Dermis blood vessel endothelial cell (primary cell): ENCODE results near the gene PARD6B. TPM values are rescaled to one million over a fixed set of nuclear protein-coding genes. Genes with fewer than 3 reads are reported as not detected.
"Not testable (repeated sequence)": the region's sequence is repeated elsewhere in the genome, so short reads cannot be mapped to it uniquely, and the experiment has no call there.

Experiments used
- DNase-seq: peaks from one replicate; pipeline ENCODE4 v3.0.0; 2010
- total RNA-seq: library from RNA; depleted of rRNA; stranded (reverse); fragments of >200 nt; gene quantifications from 2 replicates; pipeline ENCODE4 v1.2.3, GENCODE V29; 2014

PARD6B gene
- total RNA-seq, 1 donor from 2014 or later: 0.85 TPM

GRCh38 chr20:50800986-50801746 is 69.8 kb downstream of the PARD6B start:
- not testable (repeated sequence) for DNase-seq

GRCh38 chr20:50801747-50802125 is 70.4 kb downstream of the PARD6B start:
- no peak for DNase-seq

GRCh38 chr20:50802289-50802688 is 70.9 kb downstream of the PARD6B start:
- DNase-seq: no peak

GRCh38 chr20:50804437-50805348 is 73.3 kb downstream of the PARD6B start:
- no peak for DNase-seq

- no peak for DNase-seq
Observed at GRCh38 chr20:50805349-50805684, 73.9 kb downstream of the PARD6B start.

- no peak for DNase-seq
Observed at GRCh38 chr20:50806126-50806768, 74.9 kb downstream of the PARD6B start.

Other genes starting within 250 kb of the PARD6B start
- gene PTPN1, start 221.2 kb upstream of the PARD6B start, total RNA-seq: 28.8 and 42.1 TPM in 2 replicates
- 0.68 TPM in 1 of 2 replicates, not detected in the other for gene RIPOR3, start 40.0 kb upstream of the PARD6B start, total RNA-seq
- 0.34 and 0.51 TPM in 2 replicates for gene BCAS4, start 63.5 kb downstream of the PARD6B start, total RNA-seq
- 28.8 and 53.0 TPM in 2 replicates for gene ADNP, start 199.9 kb downstream of the PARD6B start, total RNA-seq
- 71.5 and 75.9 TPM in 2 replicates for gene DPM1, start 227.0 kb downstream of the PARD6B start, total RNA-seq
- gene MOCS3, start 227.2 kb downstream of the PARD6B start, total RNA-seq: 8.5 and 9.2 TPM in 2 replicates